ENCODE measurements around the gene RNF130.

DNA sequence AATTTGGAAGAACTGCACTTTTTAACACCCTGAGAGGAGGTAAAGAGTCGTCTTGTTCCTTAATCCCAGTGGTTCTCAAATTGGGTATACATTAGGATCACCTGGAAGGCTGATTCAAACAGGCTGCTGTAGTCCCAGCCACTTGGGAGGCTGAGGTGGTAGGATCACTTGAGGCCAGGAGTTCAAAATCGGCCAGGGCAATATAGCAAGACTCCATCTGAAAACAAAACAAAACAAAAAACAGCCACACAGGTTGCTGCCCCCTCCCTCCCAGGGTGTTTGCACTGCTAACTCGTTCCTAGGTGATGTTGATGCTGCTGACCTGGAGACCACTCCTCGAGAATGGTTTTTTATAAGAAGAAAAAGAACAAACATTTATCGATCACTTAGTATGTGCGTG lies 162.3 kb downstream of the RNF130 start:
- TF ChIP-seq CTCF (conservative IDR thresholded peaks at IDR 0.05 in 1 of 2, IDR thresholded peaks at IDR 0.05 in 1 of 2; ENCODE audit: low read depth in 1 of 2, low read length in 2 of 2) (no peak), EZH2 (IDR thresholded peaks at IDR 0.05; ENCODE audit: low read length, missing control alignments) (no peak)

All from fibroblast of lung (primary cell).